ENCODE measurements around the gene TUBGCP6.
A peak's percentile ranks its signal among the peaks of the same experiment; 100 is the strongest.

The TUBGCP6 gene

GRCh38 chr22:50262973-50263617 is 18.3 kb upstream of the TUBGCP6 start:
- no peak for DNase-seq (ENCODE audit: low spot score)

- peak; percentile 63 for DNase-seq (ENCODE audit: low spot score)
Measured at GRCh38 chr22:50262460-50262911, 17.7 kb upstream of the TUBGCP6 start.

- peak; percentile 92 for DNase-seq (ENCODE audit: low spot score)
Measured at GRCh38 chr22:50261615-50262459, 17.0 kb upstream of the TUBGCP6 start, which contains the start of gene MAPK12. TSS of gene MAPK12 (minus strand) at chr22:50261683. CDS start at chr22:50261509, 174 bp downstream.

- peak; percentile 64 for DNase-seq (ENCODE audit: low spot score)
Measured at GRCh38 chr22:50260801-50261614, 16.2 kb upstream of the TUBGCP6 start.

GRCh38 chr22:50260434-50260800 is 15.6 kb upstream of the TUBGCP6 start:
- no peak for DNase-seq (ENCODE audit: low spot score)

- no peak for DNase-seq (ENCODE audit: low spot score)
Measured at GRCh38 chr22:50259302-50259701, 14.5 kb upstream of the TUBGCP6 start.

- no peak for DNase-seq (ENCODE audit: low spot score)
Measured at GRCh38 chr22:50258361-50259292, 13.8 kb upstream of the TUBGCP6 start.

- no peak for DNase-seq (ENCODE audit: low spot score)
Measured at GRCh38 chr22:50257451-50258360, 12.9 kb upstream of the TUBGCP6 start.

- no peak for DNase-seq (ENCODE audit: low spot score)
Measured at GRCh38 chr22:50257041-50257440, 12.2 kb upstream of the TUBGCP6 start.

- no peak for DNase-seq (ENCODE audit: low spot score)
Measured at GRCh38 chr22:50256258-50256862, 11.5 kb upstream of the TUBGCP6 start.

GRCh38 chr22:50255607-50256006 is 10.8 kb upstream of the TUBGCP6 start:
- DNase-seq (ENCODE audit: low spot score) = no peak

- DNase-seq (ENCODE audit: low spot score) = no peak
Measured at GRCh38 chr22:50255099-50255498, 10.3 kb upstream of the TUBGCP6 start.

GRCh38 chr22:50253941-50254340 is 9.1 kb upstream of the TUBGCP6 start:
- no peak for DNase-seq (ENCODE audit: low spot score)

GRCh38 chr22:50253046-50253915 is 8.5 kb upstream of the TUBGCP6 start:
- no peak for DNase-seq (ENCODE audit: low spot score)

GRCh38 chr22:50252082-50253045 is 7.5 kb upstream of the TUBGCP6 start:
- DNase-seq (ENCODE audit: low spot score) = peak; percentile 95

- no peak for DNase-seq (ENCODE audit: low spot score)
Measured at GRCh38 chr22:50251477-50252081, 6.8 kb upstream of the TUBGCP6 start.

All from HuH-7 (cell line).